Measurements from ENCODE around the gene ARSG.

The ARSG gene

DNA sequence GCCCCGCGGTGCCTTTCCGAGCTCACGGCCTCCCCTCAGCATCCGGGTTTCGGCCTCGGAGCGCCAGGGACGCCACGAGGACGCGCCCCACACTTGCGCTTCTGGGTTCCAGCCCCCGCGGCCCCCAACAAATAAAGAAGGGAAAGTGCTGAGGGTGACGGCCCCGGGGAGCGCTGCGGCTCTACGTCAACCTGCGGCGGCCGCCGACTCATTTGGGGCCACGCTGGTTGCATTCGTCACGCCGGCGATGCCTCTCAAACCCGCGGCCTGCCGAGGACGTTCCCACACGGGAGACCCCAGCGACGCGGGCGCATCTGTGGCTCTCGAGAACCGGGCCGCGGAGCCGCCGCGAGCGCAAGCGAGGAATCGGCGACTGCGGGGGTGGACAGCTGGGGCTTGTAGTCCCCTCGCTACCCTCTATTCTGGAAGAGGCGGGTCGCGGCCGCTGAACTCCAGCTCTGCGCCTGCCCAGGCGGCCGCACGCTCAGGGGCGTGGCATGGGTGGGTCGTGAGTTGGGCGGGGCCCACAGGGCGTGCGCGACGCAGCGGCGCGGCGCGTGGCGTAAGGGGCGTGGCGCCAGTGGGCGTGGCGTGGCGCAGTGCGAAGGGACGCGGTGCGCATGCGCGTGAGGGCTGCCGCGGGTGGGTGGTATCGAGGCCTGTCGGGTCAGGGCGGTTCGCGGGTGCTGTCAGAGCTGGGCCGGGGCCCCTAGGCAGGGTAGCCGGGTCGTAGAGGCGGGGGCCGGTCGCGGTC is 43.7 kb upstream of the ARSG start, which contains the start of gene AMZ2 (continued):
- TF ChIP-seq ZNF423 (tag by site-specific recombination; IDR thresholded peaks at IDR 0.05): no peak

DNA sequence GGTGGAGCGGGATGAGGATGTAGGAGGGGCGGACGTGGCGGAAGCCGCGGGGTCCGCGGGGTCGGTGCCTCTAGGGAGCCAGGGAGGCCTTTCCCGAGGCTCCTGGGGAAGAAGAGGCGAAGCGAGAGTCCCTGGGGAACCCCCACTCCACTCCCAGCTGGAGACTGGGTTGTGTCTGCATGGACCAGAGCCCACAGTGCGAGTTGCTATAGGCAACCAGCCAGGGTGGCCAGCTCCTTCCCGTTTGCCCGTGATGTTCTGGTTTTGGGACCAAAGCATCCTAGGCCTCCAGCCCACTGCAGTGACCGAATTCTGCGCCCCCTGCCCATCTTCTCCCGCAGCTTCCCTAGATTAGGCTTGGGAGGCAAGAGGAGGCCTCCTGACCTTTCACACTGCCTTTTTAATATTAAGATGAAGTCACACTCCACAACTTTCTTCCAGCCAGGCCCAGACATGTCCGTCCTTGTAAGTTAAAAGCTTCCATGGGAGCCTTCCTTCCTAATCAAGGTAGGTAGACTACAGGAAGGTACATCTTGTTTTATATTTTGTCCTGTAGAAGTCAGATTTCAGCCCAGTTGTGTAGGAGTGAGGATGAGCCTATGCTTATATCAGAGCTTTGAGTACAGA is 43.0 kb upstream of the ARSG start:
- Histone ChIP-seq H3K27ac (ENCODE audit: extremely low read depth, low read depth, low read length) (peak overlapping the region; percentile 79), H3K4me3 (ENCODE audit: low read depth, low read length) (peak overlapping the region; percentile 98), H3K4me1 (ENCODE audit: control insufficient read depth, insufficient read depth, low read length) (peaks cover 5% of the 10 kb centered on the region), H3K9me3 (ENCODE audit: control insufficient read depth, insufficient read depth, low read depth, low read length) (no peaks in the 10 kb centered on the region), H3K36me3 (ENCODE audit: control insufficient read depth in 2 of 2, insufficient read depth in 1 of 2, low read length in 2 of 2) (peaks cover 17 to 42% of the 10 kb centered on the region in 2 experiments)
- POLR2A ChIA-PET: interaction anchor here (0.8 to 2.5 kb wide), 13 partner anchors 11 to 264 kb away, joined by 3 to 32 read pairs (median 4); partner anchors contain the start of genes ARSG, PRKAR1A, SLC16A6 and WIPI1
- CTCF ChIA-PET: interaction anchor here (0.6 to 3.0 kb wide), 10 partner anchors 15 to 192 kb away, joined by 3 to 23 read pairs (median 4); no protein-coding TSS in a partner anchor
- peak; percentile 73 for TF ChIP-seq ZNF335 (tag by site-specific recombination; conservative IDR thresholded peaks at IDR 0.05)
- no peak for TF ChIP-seq ZBTB20 (tag by site-specific recombination; IDR thresholded peaks at IDR 0.05)
- TF ChIP-seq ZNF560 (tag by site-specific recombination; IDR thresholded peaks at IDR 0.05; ENCODE audit: borderline replicate concordance): no peak
- no peak; the same call in none of the 2 replicates for TF ChIP-seq KLF9 (tag by site-specific recombination; IDR thresholded peaks at IDR 0.05; ENCODE audit: low read depth)
- TF ChIP-seq ZNF629 (tag by site-specific recombination; IDR thresholded peaks at IDR 0.05): no peak
- no peak for TF ChIP-seq ZNF19 (tag by site-specific recombination; IDR thresholded peaks at IDR 0.05; ENCODE audit: low read depth)
- no peak; the same call in none of the 2 replicates for TF ChIP-seq GLIS2 (tag by site-specific recombination; IDR thresholded peaks at IDR 0.05)
- no peak for TF ChIP-seq PRDM1 (tag by site-specific recombination; IDR thresholded peaks at IDR 0.05)
- no peak for TF ChIP-seq ZNF521 (tag by site-specific recombination; IDR thresholded peaks at IDR 0.05)
- TF ChIP-seq, protein P1, sequence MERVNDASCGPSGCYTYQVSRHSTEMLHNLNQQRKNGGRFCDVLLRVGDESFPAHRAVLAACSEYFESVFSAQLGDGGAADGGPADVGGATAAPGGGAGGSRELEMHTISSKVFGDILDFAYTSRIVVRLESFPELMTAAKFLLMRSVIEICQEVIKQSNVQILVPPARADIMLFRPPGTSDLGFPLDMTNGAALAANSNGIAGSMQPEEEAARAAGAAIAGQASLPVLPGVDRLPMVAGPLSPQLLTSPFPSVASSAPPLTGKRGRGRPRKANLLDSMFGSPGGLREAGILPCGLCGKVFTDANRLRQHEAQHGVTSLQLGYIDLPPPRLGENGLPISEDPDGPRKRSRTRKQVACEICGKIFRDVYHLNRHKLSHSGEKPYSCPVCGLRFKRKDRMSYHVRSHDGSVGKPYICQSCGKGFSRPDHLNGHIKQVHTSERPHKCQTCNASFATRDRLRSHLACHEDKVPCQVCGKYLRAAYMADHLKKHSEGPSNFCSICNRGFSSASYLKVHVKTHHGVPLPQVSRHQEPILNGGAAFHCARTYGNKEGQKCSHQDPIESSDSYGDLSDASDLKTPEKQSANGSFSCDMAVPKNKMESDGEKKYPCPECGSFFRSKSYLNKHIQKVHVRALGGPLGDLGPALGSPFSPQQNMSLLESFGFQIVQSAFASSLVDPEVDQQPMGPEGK (tag by site-specific recombination; IDR thresholded peaks at IDR 0.05): no peak; the same call in 1 of the 2 replicates
- TF ChIP-seq ZNF670 (tag by site-specific recombination; IDR thresholded peaks at IDR 0.05; ENCODE audit: low read depth): no peak
- TF ChIP-seq KLF10 (tag by site-specific recombination; IDR thresholded peaks at IDR 0.05): no peak
- TF ChIP-seq ZNF626 (tag by site-specific recombination; IDR thresholded peaks at IDR 0.05): no peak
- peak; percentile 49 for TF ChIP-seq ZXDB (tag by site-specific recombination; IDR thresholded peaks at IDR 0.05)
- TF ChIP-seq ZNF654 (tag by site-specific recombination; IDR thresholded peaks at IDR 0.05; ENCODE audit: low read depth): no peak
- TF ChIP-seq ZNF501 (tag by site-specific recombination; IDR thresholded peaks at IDR 0.05): peak; percentile 21; the same call in 1 of the 2 replicates
- TF ChIP-seq ZNF292 (tag by site-specific recombination; IDR thresholded peaks at IDR 0.05; ENCODE audit: borderline replicate concordance, low read depth): no peak
- TF ChIP-seq HOXC10 (CRISPR knock-in tag; IDR thresholded peaks at IDR 0.05): no peak
- TF ChIP-seq ZNF549 (tag by site-specific recombination; IDR thresholded peaks at IDR 0.05): no peak
- peak; percentile 9; the same call in 1 of the 2 replicates for TF ChIP-seq ZEB2 (tag by site-specific recombination; IDR thresholded peaks at IDR 0.05)
- TF ChIP-seq EGR2 (tag by site-specific recombination; IDR thresholded peaks at IDR 0.05; ENCODE audit: low read depth): no peak
- no peak for TF ChIP-seq TCF7L2 (IDR thresholded peaks at IDR 0.05; ENCODE audit: borderline replicate concordance, low read depth, low read length)
- no peak for TF ChIP-seq SETDB1 (IDR thresholded peaks at IDR 0.05; ENCODE audit: insufficient read length, low read length)
- no peak for TF ChIP-seq ZNF146 (tag by site-specific recombination; IDR thresholded peaks at IDR 0.05)
- no peak for TF ChIP-seq ZNF623 (tag by site-specific recombination; IDR thresholded peaks at IDR 0.05)
- TF ChIP-seq, protein P2, sequence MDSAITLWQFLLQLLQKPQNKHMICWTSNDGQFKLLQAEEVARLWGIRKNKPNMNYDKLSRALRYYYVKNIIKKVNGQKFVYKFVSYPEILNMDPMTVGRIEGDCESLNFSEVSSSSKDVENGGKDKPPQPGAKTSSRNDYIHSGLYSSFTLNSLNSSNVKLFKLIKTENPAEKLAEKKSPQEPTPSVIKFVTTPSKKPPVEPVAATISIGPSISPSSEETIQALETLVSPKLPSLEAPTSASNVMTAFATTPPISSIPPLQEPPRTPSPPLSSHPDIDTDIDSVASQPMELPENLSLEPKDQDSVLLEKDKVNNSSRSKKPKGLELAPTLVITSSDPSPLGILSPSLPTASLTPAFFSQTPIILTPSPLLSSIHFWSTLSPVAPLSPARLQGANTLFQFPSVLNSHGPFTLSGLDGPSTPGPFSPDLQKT (IDR thresholded peaks at IDR 0.05; ENCODE audit: borderline replicate concordance, low read depth, low read length): no peak
- TF ChIP-seq ZNF391 (tag by site-specific recombination; IDR thresholded peaks at IDR 0.05; ENCODE audit: borderline replicate concordance, low read depth): peak; percentile 71; the same call in 1 of the 2 replicates
- no peak for TF ChIP-seq ZNF510 (tag by site-specific recombination; IDR thresholded peaks at IDR 0.05; ENCODE audit: insufficient replicate concordance)
- TF ChIP-seq, protein P3, sequence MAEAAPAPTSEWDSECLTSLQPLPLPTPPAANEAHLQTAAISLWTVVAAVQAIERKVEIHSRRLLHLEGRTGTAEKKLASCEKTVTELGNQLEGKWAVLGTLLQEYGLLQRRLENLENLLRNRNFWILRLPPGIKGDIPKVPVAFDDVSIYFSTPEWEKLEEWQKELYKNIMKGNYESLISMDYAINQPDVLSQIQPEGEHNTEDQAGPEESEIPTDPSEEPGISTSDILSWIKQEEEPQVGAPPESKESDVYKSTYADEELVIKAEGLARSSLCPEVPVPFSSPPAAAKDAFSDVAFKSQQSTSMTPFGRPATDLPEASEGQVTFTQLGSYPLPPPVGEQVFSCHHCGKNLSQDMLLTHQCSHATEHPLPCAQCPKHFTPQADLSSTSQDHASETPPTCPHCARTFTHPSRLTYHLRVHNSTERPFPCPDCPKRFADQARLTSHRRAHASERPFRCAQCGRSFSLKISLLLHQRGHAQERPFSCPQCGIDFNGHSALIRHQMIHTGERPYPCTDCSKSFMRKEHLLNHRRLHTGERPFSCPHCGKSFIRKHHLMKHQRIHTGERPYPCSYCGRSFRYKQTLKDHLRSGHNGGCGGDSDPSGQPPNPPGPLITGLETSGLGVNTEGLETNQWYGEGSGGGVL (tag by site-specific recombination; IDR thresholded peaks at IDR 0.05): peak; percentile 16; the same call in 1 of the 2 replicates
- TF ChIP-seq ZNF10 (tag by site-specific recombination; IDR thresholded peaks at IDR 0.05): no peak
